Progenitor cell of endocrine pancreas (in vitro differentiated cells): ENCODE data around the gene TRMT10A. TPM values are rescaled to one million over a fixed set of nuclear protein-coding genes. Genes with fewer than 3 reads are reported as not detected.

ENCODE experiments used
- DNase-seq: peaks from one replicate; pipeline ENCODE4 v3.0.0; 2021; ENCODE audit warnings: low spot score; ENCODE audit not compliant: unreplicated experiment
- H3K27ac Mint-ChIP-seq: 2 replicates; pipeline ENCODE4 v1.8.0; 2021; ENCODE audit warnings: mild to moderate bottlenecking, moderate library complexity, mixed read lengths
- H3K27me3 Mint-ChIP-seq: 2 replicates; pipeline ENCODE4 v1.8.0; 2021; ENCODE audit warnings: mixed read lengths
- H3K36me3 Mint-ChIP-seq: 2 replicates; pipeline ENCODE4 v1.8.0; 2022; ENCODE audit warnings: mixed read lengths; ENCODE audit not compliant: insufficient read depth
- H3K4me1 Mint-ChIP-seq: 2 replicates; pipeline ENCODE4 v1.8.0; 2021; ENCODE audit warnings: low read depth, mixed read lengths
- H3K4me3 Mint-ChIP-seq: 2 replicates; pipeline ENCODE4 v1.8.0; 2021; ENCODE audit warnings: low read depth, mild to moderate bottlenecking, moderate library complexity, mixed read lengths
- H3K9me3 Mint-ChIP-seq: 2 replicates; pipeline ENCODE4 v1.8.0; 2021; ENCODE audit warnings: low read depth, mixed read lengths
- CTCF ChIP-seq: fragments of 200-600 bp; sonication (generic); IDR thresholded peaks from one replicate; pipeline ENCODE4 v1.5.0; 2021; ENCODE audit warnings: antibody characterized with exemption, mild to moderate bottlenecking; ENCODE audit not compliant: unreplicated experiment
- long read RNA-seq: library from polyadenylated mRNA; unstranded; transcript quantifications from one replicate; pipeline ENCODE4 v2.0.0, GENCODE V29; 2020
- total RNA-seq: library from RNA; stranded (reverse); gene quantifications from 2 replicates; pipeline ENCODE4 v1.2.1, GENCODE V29; 2021

TRMT10A gene
- total RNA-seq: 9.2 and 10.1 TPM in 2 replicates
- long read RNA-seq, transcript TRMT10A-203 (8 exons, 3,516 nt): minor isoform, 7 of 44 reads
- long read RNA-seq, transcript TRMT10A-202 (8 exons, 1,638 nt): major isoform, 10 of 44 reads
- long read RNA-seq, partial matches to known transcripts: 2 of 44 reads
- long read RNA-seq, other reads (novel, unspliced or antisense): 23 of 44 reads

- H3K4me1 Mint-ChIP-seq: peaks cover 4% of the 10 kb centered on the region
- DNase-seq: peak; percentile 84
- H3K27ac Mint-ChIP-seq: peak within 1 kb of the TSS; percentile 100
- H3K9me3 Mint-ChIP-seq: no peaks in the 10 kb centered on the region
- no peaks in the 10 kb centered on the region for H3K27me3 Mint-ChIP-seq
- TF ChIP-seq CTCF: no peak
- H3K36me3 Mint-ChIP-seq: no peaks in the 10 kb centered on the region
- H3K4me3 Mint-ChIP-seq: peak within 1 kb of the TSS; percentile 98
Measured at GRCh38 chr4:99563310-99564186, at the start of gene TRMT10A. TSS of gene TRMT10A (minus strand) at chr4:99564039. CDS start at chr4:99559338, 4,701 bp downstream.

DNA sequence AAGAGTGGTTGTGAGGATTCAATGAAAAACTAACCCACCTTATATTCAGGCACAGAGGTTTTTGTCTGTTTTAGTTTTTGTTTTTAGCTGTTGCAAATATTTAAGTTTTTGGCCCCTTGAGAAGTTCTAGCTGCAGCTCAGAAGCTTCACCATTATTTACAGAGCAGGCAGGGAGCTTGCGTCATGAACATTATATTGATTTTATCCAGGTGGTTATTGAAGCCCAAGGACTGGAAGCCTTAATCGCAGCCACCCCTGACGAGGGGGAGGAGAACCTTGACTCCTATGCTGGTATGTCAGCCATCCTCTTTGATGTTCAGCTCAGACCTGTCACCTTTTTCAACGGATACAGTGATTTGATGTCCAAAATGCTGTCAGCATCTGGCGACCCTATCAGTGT lies 48.9 kb upstream of the TRMT10A start:
- no peak for DNase-seq
- Mint-ChIP-seq H3K36me3 (peaks cover 8% of the 10 kb centered on the region), H3K27me3 (no peaks in the 10 kb centered on the region), H3K27ac (no peak overlapping the region), H3K9me3 (no peaks in the 10 kb centered on the region), H3K4me1 (no peaks in the 10 kb centered on the region), H3K4me3 (no peak overlapping the region)
- no peak for TF ChIP-seq CTCF

GRCh38 chr4:99612281-99612680 lies 48.4 kb upstream of the TRMT10A start:
- H3K4me1 Mint-ChIP-seq: no peaks in the 10 kb centered on the region
- DNase-seq: no peak
- no peak overlapping the region for H3K27ac Mint-ChIP-seq
- no peak overlapping the region for H3K4me3 Mint-ChIP-seq
- H3K27me3 Mint-ChIP-seq: no peaks in the 10 kb centered on the region
- peaks cover 8% of the 10 kb centered on the region for H3K36me3 Mint-ChIP-seq
- no peak for TF ChIP-seq CTCF
- H3K9me3 Mint-ChIP-seq: no peaks in the 10 kb centered on the region

- Mint-ChIP-seq H3K27ac (no peak overlapping the region), H3K27me3 (no peaks in the 10 kb centered on the region), H3K4me3 (no peak overlapping the region), H3K4me1 (no peaks in the 10 kb centered on the region), H3K36me3 (peaks cover 10% of the 10 kb centered on the region), H3K9me3 (no peaks in the 10 kb centered on the region)
- DNase-seq: no peak
- TF ChIP-seq CTCF: no peak
Measured at GRCh38 chr4:99610605-99611175, 46.9 kb upstream of the TRMT10A start.

GRCh38 chr4:99608417-99608816 lies 44.6 kb upstream of the TRMT10A start:
- H3K4me1 Mint-ChIP-seq: no peaks in the 10 kb centered on the region
- H3K27me3 Mint-ChIP-seq: no peaks in the 10 kb centered on the region

More at GRCh38 chr4:99608417-99608816, 44.6 kb upstream of the TRMT10A start:
- DNase-seq: no peak
- H3K36me3 Mint-ChIP-seq: peaks cover 9% of the 10 kb centered on the region
- H3K27ac Mint-ChIP-seq: no peak overlapping the region
- H3K9me3 Mint-ChIP-seq: no peaks in the 10 kb centered on the region
- no peak overlapping the region for H3K4me3 Mint-ChIP-seq
- no peak for TF ChIP-seq CTCF
